Measurements from ENCODE around the gene ELOF1.

GRCh38 chr19:11566164-11566563 is 7.1 kb upstream of the ELOF1 start:
- TF ChIP-seq CTCF (IDR thresholded peaks at IDR 0.05) (no peak), POLR2A (IDR thresholded peaks at IDR 0.05) (no peak)
